ENCODE results near the gene SHISAL2B. TPM values are rescaled to one million over a fixed set of nuclear protein-coding genes. Genes with fewer than 3 reads are reported as not detected.

The SHISAL2B gene
- total RNA-seq, 1 donor from 2014 or later, result 0.93 TPM

DNA sequence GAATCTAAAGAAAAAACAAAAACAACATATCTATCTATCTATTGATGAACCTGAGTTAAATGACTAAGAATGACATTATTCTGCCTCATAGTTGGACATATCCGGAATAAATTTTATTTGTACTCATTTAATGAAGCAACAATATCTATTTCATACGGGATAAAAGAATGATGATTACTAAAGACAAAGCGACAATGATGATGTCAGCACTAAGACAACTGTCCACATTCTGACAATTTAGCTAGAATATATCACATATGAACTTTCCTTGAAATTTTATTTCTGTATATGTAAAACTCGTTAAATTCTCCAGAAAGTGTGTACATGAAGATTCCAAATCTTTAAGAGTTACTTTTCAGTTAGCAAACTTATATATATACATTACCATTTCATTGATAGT is 23.2 kb upstream of the SHISAL2B start:
- H3K36me3 Mint-ChIP-seq (ENCODE audit: low read depth), result no peaks in the 10 kb centered on the region
- DNase-seq (ENCODE audit: low read depth, low spot score), result no peak
- no peak for TF ChIP-seq CTCF (conservative IDR thresholded peaks at IDR 0.05)
- H3K4me1 Mint-ChIP-seq, result no peaks in the 10 kb centered on the region
- no peaks in the 10 kb centered on the region for H3K27me3 Mint-ChIP-seq (ENCODE audit: low read depth)
- no peaks in the 10 kb centered on the region for H3K9me3 Mint-ChIP-seq
- H3K27ac Mint-ChIP-seq (ENCODE audit: unreplicated experiment), result no peak overlapping the region
- no peak overlapping the region for H3K4me3 Mint-ChIP-seq

DNA sequence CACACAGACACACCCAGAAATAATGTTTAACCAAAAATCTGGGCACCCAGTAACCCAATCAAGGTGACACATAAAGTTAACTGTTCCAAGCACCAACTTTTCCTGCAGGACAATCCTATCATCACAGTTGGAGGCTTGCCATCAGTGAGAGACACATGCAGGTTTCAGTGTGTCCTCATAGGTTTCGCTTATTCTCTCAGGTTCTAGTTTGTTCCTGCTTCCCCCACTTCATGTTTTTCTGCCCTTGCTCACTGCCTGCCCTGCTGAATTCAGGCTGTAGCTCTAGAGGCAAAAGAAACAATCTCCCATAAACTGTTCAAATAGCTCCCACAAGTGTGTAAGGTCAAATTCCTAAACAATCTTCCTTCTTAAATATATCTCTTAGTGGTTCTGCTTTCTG is 20.0 kb upstream of the SHISAL2B start:
- Mint-ChIP-seq H3K27me3 (ENCODE audit: low read depth) (peaks cover 3% of the 10 kb centered on the region), H3K36me3 (ENCODE audit: low read depth) (no peaks in the 10 kb centered on the region), H3K9me3 (no peaks in the 10 kb centered on the region), H3K27ac (ENCODE audit: unreplicated experiment) (no peak overlapping the region), H3K4me3 (no peak overlapping the region), H3K4me1 (no peaks in the 10 kb centered on the region)
- no peak for TF ChIP-seq CTCF (conservative IDR thresholded peaks at IDR 0.05)
- no peak for DNase-seq (ENCODE audit: low read depth, low spot score)

DNA sequence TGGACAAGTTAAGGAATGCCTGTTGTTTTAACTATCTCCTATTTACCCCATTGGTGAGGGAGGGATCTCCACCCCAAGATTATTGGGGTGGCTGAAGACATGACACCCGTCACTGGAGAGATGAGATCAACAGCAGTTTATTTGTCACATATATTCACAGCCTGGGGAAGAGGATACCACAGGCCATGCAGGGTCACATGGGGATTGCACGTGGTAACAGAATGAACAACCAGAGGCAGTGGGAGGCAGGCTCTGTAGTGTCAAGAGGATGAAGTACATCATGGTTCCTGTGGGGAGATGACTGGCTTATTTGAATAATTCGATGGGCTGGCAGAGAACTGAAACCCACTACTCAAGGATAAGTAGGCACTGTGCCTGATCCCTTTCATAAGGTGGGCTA is 18.6 kb upstream of the SHISAL2B start:
- no peaks in the 10 kb centered on the region for H3K4me1 Mint-ChIP-seq
- H3K27me3 Mint-ChIP-seq (ENCODE audit: low read depth), result peaks cover 3% of the 10 kb centered on the region
- no peak for DNase-seq (ENCODE audit: low read depth, low spot score)
- no peak overlapping the region for H3K4me3 Mint-ChIP-seq
- H3K9me3 Mint-ChIP-seq, result no peaks in the 10 kb centered on the region
- no peak overlapping the region for H3K27ac Mint-ChIP-seq (ENCODE audit: unreplicated experiment)
- TF ChIP-seq CTCF (conservative IDR thresholded peaks at IDR 0.05), result no peak
- no peaks in the 10 kb centered on the region for H3K36me3 Mint-ChIP-seq (ENCODE audit: low read depth)

- Mint-ChIP-seq H3K4me3 (no peak overlapping the region), H3K4me1 (peaks cover 7% of the 10 kb centered on the region), H3K27me3 (ENCODE audit: low read depth) (peaks cover 3% of the 10 kb centered on the region), H3K9me3 (no peaks in the 10 kb centered on the region), H3K27ac (ENCODE audit: unreplicated experiment) (no peak overlapping the region), H3K36me3 (ENCODE audit: low read depth) (no peaks in the 10 kb centered on the region)
- TF ChIP-seq CTCF (conservative IDR thresholded peaks at IDR 0.05), result no peak
- DNase-seq (ENCODE audit: low read depth, low spot score), result no peak
Measured at GRCh38 chr5:64678374-64678773, 11.9 kb upstream of the SHISAL2B start.

- H3K4me3 Mint-ChIP-seq, result no peak overlapping the region
- H3K27ac Mint-ChIP-seq (ENCODE audit: unreplicated experiment), result no peak overlapping the region
- H3K9me3 Mint-ChIP-seq, result no peaks in the 10 kb centered on the region
Measured at GRCh38 chr5:64680289-64680688, 10.0 kb upstream of the SHISAL2B start.

More at GRCh38 chr5:64680289-64680688, 10.0 kb upstream of the SHISAL2B start:
- Mint-ChIP-seq H3K4me1 (peaks cover 7% of the 10 kb centered on the region), H3K36me3 (ENCODE audit: low read depth) (no peaks in the 10 kb centered on the region), H3K27me3 (ENCODE audit: low read depth) (peaks cover 4% of the 10 kb centered on the region)
- TF ChIP-seq CTCF (conservative IDR thresholded peaks at IDR 0.05), result no peak
- DNase-seq (ENCODE audit: low read depth, low spot score), result no peak
